ENCODE data around the gene MAN2B2. TPM values are rescaled to one million over a fixed set of nuclear protein-coding genes. Genes with fewer than 3 reads are reported as not detected.
A peak's percentile ranks its signal among the peaks of the same experiment; 100 is the strongest.

Gene MAN2B2
- total and polyA plus RNA-seq, 2 of the 8 experiments (the other 6 are each of a cell fraction or from before 2014, with no cell fraction given): 3.3 to 4.0 TPM

GRCh38 chr4:6641164-6641970 lies 66.4 kb downstream of the MAN2B2 start:
- Histone ChIP-seq H2BK120ac (replicated peaks; ENCODE audit: low read depth, low read length) (no peak overlapping the region), H3K9me3 (ENCODE audit: insufficient read depth in 2 of 2, low read depth in 1 of 2, low read length in 1 of 2) (no peaks in the 10 kb centered on the region), H3K36me3 (ENCODE audit: control insufficient read depth in 2 of 4, insufficient read depth in 4 of 4, low read length in 3 of 4) (peaks cover 0 to 22% (median 9%) of the 10 kb centered on the region in 4 experiments; a peak in 5 of 8 replicates), H3K4ac (replicated peaks; ENCODE audit: insufficient read length, low read depth, low read length) (peak overlapping the region; percentile 98), H4K20me1 (replicated peaks in 1 of 2; ENCODE audit: control insufficient read depth in 1 of 2, insufficient read depth in 2 of 2, low read length in 2 of 2) (peaks cover 10 to 11% of the 10 kb centered on the region in 2 experiments), H3K79me1 (ENCODE audit: low read depth, low read length) (peaks cover 7% of the 10 kb centered on the region), H2AK5ac (ENCODE audit: low read depth, low read length) (no peak overlapping the region), H3K18ac (ENCODE audit: extremely low read depth, low read length) (peak overlapping the region; percentile 83), H3K56ac (replicated peaks; ENCODE audit: insufficient read length, low read depth, low read length) (peak overlapping the region; percentile 69), H2BK15ac (ENCODE audit: low read length) (no peak overlapping the region), H3K23me2 (ENCODE audit: low read depth, low read length) (peaks cover 10% of the 10 kb centered on the region), H3K4me3 (ENCODE audit: extremely low read depth in 1 of 4, insufficient read depth in 2 of 4, low read depth in 3 of 4, low read length in 4 of 4) (peak overlapping the region; percentile 73 to 100 (median 96)), H3K14ac (ENCODE audit: insufficient read length) (no peak overlapping the region), H3K4me2 (ENCODE audit: insufficient read depth in 1 of 2, low read depth in 2 of 2, low read length in 2 of 2) (peak overlapping the region; percentile 91 to 98), H2BK12ac (ENCODE audit: low read depth, low read length) (no peak overlapping the region; the same call in 1 of the 2 replicates), H2BK5ac (ENCODE audit: low read depth, low read length) (peak overlapping the region; percentile 95; the same call in 1 of the 2 replicates), H4K91ac (replicated peaks; ENCODE audit: insufficient read length, low read length) (peak overlapping the region; percentile 30), H4K5ac (ENCODE audit: insufficient read length, low read depth, low read length) (no peak overlapping the region), H3K27ac (ENCODE audit: low read depth, low read length) (peak overlapping the region; percentile 82), H3K4me1 (replicated peaks in 1 of 4; ENCODE audit: control insufficient read depth in 3 of 4, insufficient read depth in 4 of 4, low read length in 3 of 4) (peaks cover 0 to 9% (median 0%) of the 10 kb centered on the region in 4 experiments; a peak in 3 of 7 replicates), H3K27me3 (replicated peaks in 1 of 4; ENCODE audit: control insufficient read depth in 3 of 4, extremely low read depth in 1 of 4, insufficient read depth in 3 of 4, low read length in 3 of 4) (no peaks in the 10 kb centered on the region), H3K23ac (ENCODE audit: insufficient read length) (no peak overlapping the region), H3K9ac (replicated peaks in 1 of 4; ENCODE audit: extremely low read depth in 1 of 4, low read depth in 3 of 4, low read length in 3 of 4) (peak overlapping the region; percentile 89 to 98 (median 91)), H2AFZ (ENCODE audit: low read length) (no peak overlapping the region), H2BK20ac (ENCODE audit: low read length) (no peak overlapping the region), H3K79me2 (ENCODE audit: control insufficient read depth in 1 of 2, insufficient read depth in 2 of 2, low read length in 2 of 2) (peaks cover 9 to 29% of the 10 kb centered on the region in 2 experiments), H4K8ac (ENCODE audit: extremely low read depth, insufficient read depth, low read length) (peak overlapping the region; percentile 94)
- ChIA-PET CTCF (ENCODE audit: partially characterized antibody) (interaction anchor here (0.7 to 1.5 kb wide), 10 partner anchors 8 to 391 kb away, joined by 3 to 5 read pairs (median 3); no protein-coding TSS in a partner anchor), POLR2A (ENCODE audit: partially characterized antibody) (interaction anchor here (0.6 to 5.7 kb wide), 13 partner anchors 9 to 76 kb away, joined by 3 to 36 read pairs (median 3); a partner anchor contains a TSS)
- no peak for DNase-seq (ENCODE audit: low read depth in 1 of 2, low spot score in 2 of 2)
- WGBS, 2 experiments (ENCODE audit: extremely low coverage in 1 of 2, insufficient coverage in 1 of 2, insufficient read length in 1 of 2, insufficient replicate concordance in 2 of 2, low coverage in 1 of 2, low lambda C conversion rate in 2 of 2, missing lambda C conversion rate in 1 of 2): 7% methylated on average over 46 of the region's 50 CpGs; no CpG with 5 or more reads in 1 of the 2 experiments
- FAIRE-seq: no peak
- TF ChIP-seq ASH2L (IDR thresholded peaks at IDR 0.05; ENCODE audit: low read length) (no peak), CHD1 (IDR thresholded peaks at IDR 0.05; ENCODE audit: low read depth, low read length) (no peak), YY1 (IDR thresholded peaks at IDR 0.05; ENCODE audit: low read depth, low read length) (no peak), RAD21 (IDR thresholded peaks at IDR 0.05 in 1 of 2, conservative IDR thresholded peaks at IDR 0.05 in 1 of 2; ENCODE audit: low read depth in 2 of 2, low read length in 2 of 2) (no peak), RNF2 (IDR thresholded peaks at IDR 0.05; ENCODE audit: borderline replicate concordance, low read depth, low read length, missing control alignments, poor library complexity, severe bottlenecking) (no peak), ZNF274 (IDR thresholded peaks at IDR 0.05; ENCODE audit: borderline replicate concordance, extremely low read depth, low read length) (no peak), NANOG (IDR thresholded peaks at IDR 0.05; ENCODE audit: insufficient read depth, low read depth, low read length, poor library complexity, severe bottlenecking) (no peak), SAP30 (IDR thresholded peaks at IDR 0.05; ENCODE audit: insufficient read depth, insufficient replicate concordance, low read length) (no peak)
- TF ChIP-seq, protein P1, sequence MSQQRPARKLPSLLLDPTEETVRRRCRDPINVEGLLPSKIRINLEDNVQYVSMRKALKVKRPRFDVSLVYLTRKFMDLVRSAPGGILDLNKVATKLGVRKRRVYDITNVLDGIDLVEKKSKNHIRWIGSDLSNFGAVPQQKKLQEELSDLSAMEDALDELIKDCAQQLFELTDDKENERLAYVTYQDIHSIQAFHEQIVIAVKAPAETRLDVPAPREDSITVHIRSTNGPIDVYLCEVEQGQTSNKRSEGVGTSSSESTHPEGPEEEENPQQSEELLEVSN (IDR thresholded peaks at IDR 0.05): no peak

Measured in H1 (cell line).